Endodermal cell (in vitro differentiated cells): ENCODE results near the gene MRPL1. TPM values are rescaled to one million over a fixed set of nuclear protein-coding genes. Genes with fewer than 3 reads are reported as not detected.

ENCODE experiments used
- DNase-seq: peaks from one replicate; pipeline ENCODE4 v3.0.0-alpha.2; 2017
- H3K27ac ChIP-seq: 2 replicates; pipeline ENCODE4 v1.5.1; 2013; ENCODE audit warnings: mild to moderate bottlenecking, low read depth, low read length, moderate library complexity
- H3K27me3 ChIP-seq: 2 replicates; pipeline ENCODE4 v1.6.1; 2013; ENCODE audit warnings: mild to moderate bottlenecking, low read length, moderate library complexity; ENCODE audit not compliant: insufficient read depth, control insufficient read depth, poor library complexity, severe bottlenecking
- H3K36me3 ChIP-seq: 2 replicates; pipeline ENCODE4 v1.7.0; 2013; ENCODE audit warnings: mild to moderate bottlenecking, low read length, moderate library complexity; ENCODE audit not compliant: control insufficient read depth, insufficient read depth
- H3K4me1 ChIP-seq: one replicate; pipeline ENCODE4 v1.7.0; 2013; ENCODE audit warnings: low read length; ENCODE audit not compliant: control insufficient read depth, insufficient read depth
- H3K4me3 ChIP-seq: 2 replicates; pipeline ENCODE4 v1.5.1; 2013; ENCODE audit warnings: mild to moderate bottlenecking, low read length, moderate library complexity
- H3K9ac ChIP-seq: 2 replicates; pipeline ENCODE4 v1.6.1; 2013; ENCODE audit warnings: mild to moderate bottlenecking, low read length, moderate library complexity; ENCODE audit not compliant: poor library complexity, severe bottlenecking; ENCODE audit errors: extremely low read depth
- H3K9me3 ChIP-seq: 2 replicates; pipeline ENCODE4 v1.6.1; 2013; ENCODE audit warnings: mild to moderate bottlenecking, low read length, moderate library complexity; ENCODE audit not compliant: control insufficient read depth
- H3K27ac Mint-ChIP-seq: 2 replicates; pipeline ENCODE4 v1.8.0; 2020; ENCODE audit warnings: mixed read lengths
- H3K27me3 Mint-ChIP-seq: 2 replicates; pipeline ENCODE4 v1.8.0; 2021; ENCODE audit warnings: mild to moderate bottlenecking, mixed read lengths; ENCODE audit not compliant: insufficient read depth
- H3K36me3 Mint-ChIP-seq: 2 replicates; pipeline ENCODE4 v1.8.0; 2020; ENCODE audit warnings: low read depth, mixed read lengths
- H3K4me1 Mint-ChIP-seq: 2 replicates; pipeline ENCODE4 v1.8.0; 2020; ENCODE audit warnings: mixed read lengths
- H3K4me3 Mint-ChIP-seq: 2 replicates; pipeline ENCODE4 v1.8.0; 2020; ENCODE audit warnings: mild to moderate bottlenecking, moderate library complexity, mixed read lengths
- H3K9me3 Mint-ChIP-seq: 2 replicates; pipeline ENCODE4 v1.8.0; 2020; ENCODE audit warnings: mild to moderate bottlenecking, mixed read lengths
- WGBS, 2 experiments: methylation state at CpG; one replicate each; pipeline versions ENCODE4 v1.1.5 to v1.1.7; 2013; ENCODE audit warnings: missing lambda C conversion rate in 2 of 2, mixed read lengths in 1 of 2; ENCODE audit not compliant: insufficient coverage in 1 of 2, insufficient read length in 1 of 2; 5-methylcytosine and 5-hydroxymethylcytosine counted together
- total RNA-seq, 2 donors: library from RNA; stranded (reverse); fragmentation: NEBNext Ultra II Directional in 1 of 2; extraction: Animal tissue kit (Norgen Biotek cat#: 25700) in 1 of 2; gene quantifications; 2 replicates in 1 of 2; 3 replicates in 1 of 2; pipeline ENCODE4 v1.2.1, GENCODE V29; 2021
- TF ChIP-seq, protein P1 (sequence below): fragments of 200-600 bp; sonication (generic); conservative IDR thresholded peaks from 2 replicates; pipeline ENCODE4 v1.5.0; 2021; ENCODE audit warnings: antibody characterized with exemption, mild to moderate bottlenecking

The MRPL1 gene
- total RNA-seq, 2 donors from 2014 or later = 31.7 to 46.4 TPM

DNA sequence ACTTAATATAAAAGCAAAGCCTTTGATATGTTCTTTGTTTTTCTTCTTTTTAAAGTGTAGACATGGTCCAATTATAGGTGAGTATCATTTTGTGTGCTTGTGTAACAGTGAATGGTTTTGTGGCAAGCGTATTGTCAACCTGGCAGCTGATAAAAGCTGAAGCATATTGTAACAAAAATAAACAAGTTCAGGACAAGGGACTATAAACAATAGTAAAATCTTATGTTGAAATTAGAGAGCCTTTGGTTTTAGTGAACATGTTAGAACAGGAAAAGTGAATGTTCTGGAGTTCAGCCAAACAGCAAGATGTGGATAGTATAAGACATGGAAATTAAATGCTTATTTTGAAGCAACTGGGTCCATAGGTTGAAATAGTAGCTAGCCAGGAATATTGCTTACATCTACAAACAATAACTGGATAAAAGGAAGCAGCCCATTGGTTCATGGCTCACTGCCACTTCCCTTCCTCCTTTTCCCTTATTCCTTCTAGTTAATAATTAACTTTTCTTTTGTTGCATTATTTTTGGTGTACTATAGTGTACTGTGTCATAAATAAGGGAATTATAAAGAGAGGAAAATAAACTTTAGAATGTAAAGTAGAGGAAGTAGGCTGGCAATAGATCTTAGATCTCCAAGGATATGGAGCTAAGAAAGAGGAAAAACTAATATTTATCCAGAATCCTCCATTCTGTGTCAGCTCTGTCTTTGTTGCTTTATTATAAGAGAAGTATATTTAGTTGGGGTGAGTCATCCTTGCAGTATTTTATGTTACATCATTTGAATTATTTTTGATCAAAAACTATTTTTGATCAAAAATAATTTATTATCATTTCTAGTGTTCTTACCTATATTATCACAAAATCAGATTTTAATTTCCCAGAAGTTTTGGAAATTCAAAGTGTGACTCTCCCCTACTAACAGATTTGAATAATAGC, 65.6 kb downstream of the MRPL1 start:
- TF ChIP-seq, protein P1, sequence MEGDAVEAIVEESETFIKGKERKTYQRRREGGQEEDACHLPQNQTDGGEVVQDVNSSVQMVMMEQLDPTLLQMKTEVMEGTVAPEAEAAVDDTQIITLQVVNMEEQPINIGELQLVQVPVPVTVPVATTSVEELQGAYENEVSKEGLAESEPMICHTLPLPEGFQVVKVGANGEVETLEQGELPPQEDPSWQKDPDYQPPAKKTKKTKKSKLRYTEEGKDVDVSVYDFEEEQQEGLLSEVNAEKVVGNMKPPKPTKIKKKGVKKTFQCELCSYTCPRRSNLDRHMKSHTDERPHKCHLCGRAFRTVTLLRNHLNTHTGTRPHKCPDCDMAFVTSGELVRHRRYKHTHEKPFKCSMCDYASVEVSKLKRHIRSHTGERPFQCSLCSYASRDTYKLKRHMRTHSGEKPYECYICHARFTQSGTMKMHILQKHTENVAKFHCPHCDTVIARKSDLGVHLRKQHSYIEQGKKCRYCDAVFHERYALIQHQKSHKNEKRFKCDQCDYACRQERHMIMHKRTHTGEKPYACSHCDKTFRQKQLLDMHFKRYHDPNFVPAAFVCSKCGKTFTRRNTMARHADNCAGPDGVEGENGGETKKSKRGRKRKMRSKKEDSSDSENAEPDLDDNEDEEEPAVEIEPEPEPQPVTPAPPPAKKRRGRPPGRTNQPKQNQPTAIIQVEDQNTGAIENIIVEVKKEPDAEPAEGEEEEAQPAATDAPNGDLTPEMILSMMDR = no peak
- Histone ChIP-seq H3K27me3 (no peaks in the 10 kb centered on the region), H3K9ac (no peak overlapping the region), H3K36me3 (peaks cover 14% of the 10 kb centered on the region), H3K9me3 (no peaks in the 10 kb centered on the region), H3K27ac (no peak overlapping the region), H3K4me3 (no peak overlapping the region), H3K4me1 (no peaks in the 10 kb centered on the region)
- no peaks in the 10 kb centered on the region for H3K27me3 Mint-ChIP-seq
- DNase-seq = no peak
- H3K4me3 Mint-ChIP-seq = no peak overlapping the region
- H3K4me1 Mint-ChIP-seq = peaks cover 1% of the 10 kb centered on the region
- H3K27ac Mint-ChIP-seq = no peak overlapping the region
- H3K36me3 Mint-ChIP-seq = peaks cover 18% of the 10 kb centered on the region
- peaks cover 2% of the 10 kb centered on the region for H3K9me3 Mint-ChIP-seq
- 87 to 100% methylated on average over 1 of the region's 1 CpG for WGBS, 2 experiments

DNA sequence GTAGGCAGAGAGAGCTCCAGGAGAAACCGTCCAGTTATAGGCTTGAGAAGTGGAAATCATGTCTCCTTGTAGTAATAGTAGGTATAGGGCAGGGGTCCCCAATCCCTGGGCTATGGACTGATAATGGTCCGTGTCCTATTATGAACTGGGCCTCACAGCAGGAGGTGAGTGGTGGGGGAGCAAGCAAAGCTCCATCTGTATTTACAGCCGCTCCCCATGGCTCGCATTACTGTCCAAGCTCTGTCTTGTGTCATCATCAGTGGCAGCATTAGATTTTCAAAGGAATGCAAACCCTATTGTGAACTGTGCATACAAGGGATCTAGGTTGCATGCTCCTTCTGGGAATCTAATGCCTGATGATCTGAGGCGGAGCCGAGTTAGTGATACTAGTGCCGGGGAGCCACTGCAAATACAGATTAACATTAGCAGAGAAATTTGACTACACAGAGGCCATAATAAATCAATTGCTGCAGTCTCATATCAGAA, 67.6 kb downstream of the MRPL1 start:
- DNase-seq = no peak
- WGBS, 2 experiments = 94 to 95% methylated on average over 6 to 7 of the region's 7 CpGs
- no peak overlapping the region for H3K4me3 Mint-ChIP-seq

DNA sequence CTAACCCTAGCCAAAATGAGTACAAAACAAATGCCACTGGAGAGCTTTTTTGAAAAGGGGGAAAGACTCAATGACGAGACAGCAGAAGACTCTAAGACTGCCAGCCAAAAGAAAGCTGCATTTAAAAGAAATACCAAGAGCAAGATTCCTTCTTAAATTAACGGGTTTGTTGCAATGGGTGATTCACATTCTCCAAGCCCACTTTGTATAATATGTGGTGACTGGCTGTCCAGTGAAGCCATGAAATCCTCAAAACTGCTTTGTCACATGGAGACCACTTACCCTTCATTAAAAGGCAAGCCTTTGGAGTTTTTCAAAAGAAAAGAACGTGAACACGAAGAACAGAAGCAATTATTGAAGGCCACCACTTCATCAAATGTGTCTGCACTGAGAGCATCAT, 68.2 kb downstream of the MRPL1 start:
- H3K27ac Mint-ChIP-seq = peak overlapping the region; percentile 33
- no peak overlapping the region for H3K4me3 ChIP-seq

More for the DNA sequence above, 67.6 kb downstream of the MRPL1 start:
- Histone ChIP-seq H3K4me3 (no peak overlapping the region), H3K27me3 (no peaks in the 10 kb centered on the region), H3K27ac (no peak overlapping the region), H3K4me1 (no peaks in the 10 kb centered on the region), H3K9me3 (no peaks in the 10 kb centered on the region), H3K9ac (no peak overlapping the region), H3K36me3 (peaks cover 14% of the 10 kb centered on the region)
- TF ChIP-seq, protein P1 = no peak
- H3K9me3 Mint-ChIP-seq = peaks cover 2% of the 10 kb centered on the region
- H3K27me3 Mint-ChIP-seq = no peaks in the 10 kb centered on the region
- H3K36me3 Mint-ChIP-seq = peaks cover 15% of the 10 kb centered on the region
- H3K27ac Mint-ChIP-seq = no peak overlapping the region
- H3K4me1 Mint-ChIP-seq = peaks cover 3% of the 10 kb centered on the region

More for the DNA sequence above, 68.2 kb downstream of the MRPL1 start:
- H3K4me3 Mint-ChIP-seq = no peak overlapping the region
- 95 to 96% methylated on average over 2 to 4 of the region's 4 CpGs for WGBS, 2 experiments
- Histone ChIP-seq H3K27ac (no peak overlapping the region), H3K9ac (no peak overlapping the region), H3K36me3 (peaks cover 14% of the 10 kb centered on the region), H3K9me3 (no peaks in the 10 kb centered on the region), H3K27me3 (no peaks in the 10 kb centered on the region), H3K4me1 (no peaks in the 10 kb centered on the region)
- H3K9me3 Mint-ChIP-seq = no peaks in the 10 kb centered on the region
- H3K36me3 Mint-ChIP-seq = peaks cover 12% of the 10 kb centered on the region
- TF ChIP-seq, protein P1 = no peak
- no peak for DNase-seq
- H3K4me1 Mint-ChIP-seq = peaks cover 3% of the 10 kb centered on the region
- no peaks in the 10 kb centered on the region for H3K27me3 Mint-ChIP-seq
